Brain pericyte (primary cell): ENCODE data around the gene ZNF646.
A peak's percentile ranks its signal among the peaks of the same experiment; 100 is the strongest.
"Not testable (repeated sequence)": the region's sequence is repeated elsewhere in the genome, so short reads cannot be mapped to it uniquely, and the experiment has no call there.

Experiments
- DNase-seq: peaks from one replicate; pipeline ENCODE4 v3.0.0-alpha.2; 2012; ENCODE audit warnings: low read depth, low spot score

The ZNF646 gene

GRCh38 chr16:31083981-31084380, 9.8 kb downstream of the ZNF646 start:
- DNase-seq, result no peak

DNA sequence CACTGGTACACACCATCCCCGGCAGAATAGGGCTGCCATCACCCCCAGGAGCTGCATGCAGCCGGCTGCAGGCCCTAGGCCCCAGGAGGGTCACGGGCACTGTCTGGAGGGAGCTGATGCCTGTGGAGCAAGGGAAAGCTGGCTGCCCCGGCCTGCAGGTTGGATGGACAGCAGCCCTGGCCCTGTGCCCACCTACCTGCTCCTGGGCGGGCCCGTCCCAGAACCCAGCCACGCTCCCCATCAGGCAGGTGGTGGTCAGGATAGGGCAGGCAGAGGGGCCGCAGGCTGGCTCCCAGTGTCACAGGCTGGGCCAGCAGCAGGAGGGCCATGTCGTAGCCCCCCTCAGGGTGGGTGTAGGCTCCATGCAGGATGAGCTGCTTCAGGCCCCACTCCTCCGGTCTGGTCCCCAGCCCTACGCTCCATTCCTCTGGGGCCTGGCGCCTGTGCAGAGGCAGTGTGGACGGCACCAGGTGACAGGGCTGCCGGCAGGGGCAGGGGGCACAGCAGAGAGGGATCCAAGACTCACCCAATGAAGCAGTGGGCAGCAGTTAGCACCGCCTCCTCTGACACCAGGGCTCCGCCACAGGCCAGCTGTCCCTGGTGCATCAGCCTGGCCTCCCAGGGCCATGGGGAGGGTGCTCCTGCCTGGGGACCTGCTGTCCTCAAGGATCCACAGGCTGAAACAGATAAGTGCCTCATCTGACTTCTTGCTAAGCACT, 10.5 kb downstream of the ZNF646 start:
- DNase-seq, result no peak

GRCh38 chr16:31085411-31085810, 11.2 kb downstream of the ZNF646 start:
- DNase-seq, result no peak

- no peak for DNase-seq
Observed at GRCh38 chr16:31085873-31086628, 11.8 kb downstream of the ZNF646 start.

DNA sequence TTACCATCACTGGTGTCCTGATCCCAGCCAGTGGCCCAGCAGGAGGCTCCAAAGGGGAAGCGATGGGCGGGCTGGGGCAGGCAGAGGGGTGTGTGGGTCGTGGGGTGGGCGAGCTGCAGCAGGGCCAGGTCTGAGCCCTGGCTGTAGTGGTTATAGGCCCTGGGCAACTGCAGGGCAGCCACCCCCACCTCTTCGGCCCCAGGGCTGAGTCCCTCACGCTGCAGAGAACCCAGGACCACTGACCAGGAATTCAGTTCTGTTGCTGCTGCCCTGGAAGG, 12.3 kb downstream of the ZNF646 start:
- no peak for DNase-seq

DNA sequence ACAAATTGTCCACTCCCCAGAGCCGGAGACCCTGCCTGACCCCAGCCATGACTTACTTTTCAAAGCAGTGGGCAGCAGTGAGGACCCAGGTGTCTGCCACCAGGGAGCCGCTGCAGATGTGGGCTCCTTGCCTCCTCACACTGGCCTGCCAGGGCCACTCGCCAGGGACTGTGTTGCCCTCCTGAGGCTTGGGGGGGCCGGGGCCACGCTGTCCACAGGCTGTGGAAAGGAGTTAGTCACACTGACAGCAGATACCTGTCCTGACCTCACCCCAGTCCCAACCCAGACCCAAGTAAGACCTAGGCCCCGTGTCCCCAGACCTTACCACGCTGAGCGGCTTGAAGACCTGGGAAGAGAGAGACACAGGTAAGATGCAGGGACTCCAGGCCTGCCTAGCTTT, 13.3 kb downstream of the ZNF646 start:
- no peak for DNase-seq

GRCh38 chr16:31087971-31088370, 13.7 kb downstream of the ZNF646 start:
- no peak for DNase-seq

DNA sequence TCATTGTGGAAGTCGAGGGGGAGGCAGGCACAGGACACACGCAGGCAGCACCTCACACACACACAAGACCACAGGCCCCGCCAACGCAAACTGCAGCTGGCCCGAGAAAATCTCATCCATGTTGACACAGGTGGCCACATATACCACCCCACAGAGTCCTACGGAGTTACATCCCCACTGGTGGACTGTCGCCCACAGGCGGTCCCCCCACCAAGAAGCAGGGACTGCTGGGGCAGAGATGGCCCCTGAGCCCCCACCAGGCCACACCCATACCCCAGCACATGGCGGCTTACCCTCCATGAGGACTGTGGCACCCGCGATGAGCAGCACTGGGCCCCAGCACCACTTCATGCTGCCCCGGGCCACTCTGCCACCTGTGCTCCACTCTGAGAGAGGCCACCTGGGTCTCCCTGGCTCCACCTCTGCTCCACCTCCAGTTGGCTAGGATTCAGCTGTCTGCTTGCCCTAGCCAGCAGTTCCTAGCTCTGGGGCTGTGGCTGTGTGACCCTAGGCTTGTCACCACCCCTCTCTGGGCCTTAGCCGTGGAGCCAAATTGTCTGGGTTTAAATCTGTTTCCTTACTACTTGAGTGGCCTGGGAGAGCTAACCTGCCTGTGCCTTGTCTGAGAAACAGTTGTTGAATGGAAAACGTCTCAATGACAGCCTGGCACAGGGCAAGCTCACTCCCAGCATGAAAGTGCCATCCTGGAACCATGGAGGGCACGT, 14.4 kb downstream of the ZNF646 start, which contains the start of gene PRSS53:
TSS of gene PRSS53 (minus strand) at position 485 of the 725 bp plus-strand sequence. CDS start at position 351, 134 bp downstream.
- no peak for DNase-seq

DNA sequence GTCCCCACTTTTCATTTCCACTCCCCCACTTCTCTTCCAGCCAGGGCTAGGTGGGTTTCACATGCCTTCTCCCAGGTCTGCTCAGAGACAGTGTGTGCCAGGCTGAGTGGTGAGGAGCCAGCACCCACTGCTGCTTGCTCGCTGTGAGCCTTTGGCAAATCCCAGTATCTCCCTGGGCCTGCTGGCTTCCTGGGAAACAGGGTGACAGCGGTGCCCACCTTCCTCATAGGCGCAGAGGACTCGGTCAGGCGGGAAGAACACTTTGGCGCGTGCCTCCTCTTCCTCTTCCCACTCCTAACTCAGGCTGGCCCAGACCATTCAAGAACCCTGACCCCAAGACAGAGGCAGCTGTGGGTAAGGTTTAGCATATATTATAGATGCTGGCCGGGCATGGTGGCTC, 15.0 kb downstream of the ZNF646 start:
- no peak for DNase-seq

DNA sequence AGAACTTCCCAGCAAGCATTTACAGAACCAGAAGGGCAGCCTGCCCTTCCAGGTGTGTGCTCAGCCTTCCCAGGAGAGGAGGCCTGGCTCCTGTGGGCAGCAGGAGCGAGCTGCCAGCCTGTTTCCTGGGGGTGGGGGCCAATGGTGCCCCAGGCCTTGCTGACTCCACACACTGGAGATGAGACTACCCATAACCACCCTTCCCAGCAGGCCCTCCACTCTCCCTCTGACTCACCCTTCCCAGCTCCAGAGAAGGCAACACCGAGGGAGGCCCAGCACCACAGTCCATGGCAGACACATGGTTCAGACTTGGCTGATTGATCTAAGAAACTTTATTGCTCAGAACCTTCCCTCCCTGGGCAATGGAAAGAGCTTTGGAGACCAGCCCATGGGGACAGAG, 16.3 kb downstream of the ZNF646 start:
- DNase-seq, result no peak

GRCh38 chr16:31092330-31092729, 18.1 kb downstream of the ZNF646 start:
- no peak for DNase-seq

GRCh38 chr16:31093132-31093703, 19.0 kb downstream of the ZNF646 start:
- DNase-seq, result no peak

GRCh38 chr16:31094088-31094423, 19.8 kb downstream of the ZNF646 start:
- no peak for DNase-seq

GRCh38 chr16:31094424-31095120, 20.4 kb downstream of the ZNF646 start, which contains the start of gene VKORC1:
VKORC1 (minus strand) TSS chr16:31094797; CDS start chr16:31094729, 68 bp downstream.
- DNase-seq, result peak; percentile 88

DNA sequence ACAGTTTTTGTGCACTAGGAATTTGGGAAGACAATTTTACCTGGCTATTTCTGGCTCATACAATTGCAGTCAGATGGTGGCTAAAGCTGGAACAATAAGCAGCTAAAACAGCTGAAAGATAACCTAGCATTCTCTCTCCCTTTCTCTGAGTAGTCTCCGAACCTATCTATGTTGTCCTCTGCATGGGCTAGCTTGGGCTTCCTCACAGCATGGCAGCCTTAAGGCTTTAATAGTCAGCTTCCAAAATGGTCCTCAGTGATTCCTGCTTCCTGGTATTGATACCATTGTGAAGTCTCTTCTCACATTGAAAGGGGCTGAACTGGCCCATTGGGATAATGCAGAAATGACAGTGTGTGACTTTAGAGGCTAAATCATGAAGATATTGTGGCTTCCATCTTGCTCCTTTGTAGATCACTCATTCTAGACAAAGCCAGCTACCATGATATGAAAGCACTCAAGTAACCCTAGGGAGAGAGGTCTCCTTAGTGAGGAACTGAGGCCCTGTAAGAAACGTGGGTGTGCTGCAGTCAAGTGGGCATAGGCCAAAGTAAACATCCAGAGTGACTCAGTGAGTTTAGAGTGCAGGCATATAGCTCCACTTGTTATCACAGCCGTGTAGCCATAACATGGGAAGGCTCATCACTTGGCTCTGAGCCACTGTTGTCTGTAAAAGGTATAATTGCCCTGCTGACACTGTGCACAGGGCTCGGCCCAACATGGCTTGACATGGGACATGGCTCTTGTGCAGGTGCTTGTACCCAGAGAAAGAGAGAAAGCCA, 25.8 kb downstream of the ZNF646 start:
- DNase-seq, result peak; percentile 60

DNA sequence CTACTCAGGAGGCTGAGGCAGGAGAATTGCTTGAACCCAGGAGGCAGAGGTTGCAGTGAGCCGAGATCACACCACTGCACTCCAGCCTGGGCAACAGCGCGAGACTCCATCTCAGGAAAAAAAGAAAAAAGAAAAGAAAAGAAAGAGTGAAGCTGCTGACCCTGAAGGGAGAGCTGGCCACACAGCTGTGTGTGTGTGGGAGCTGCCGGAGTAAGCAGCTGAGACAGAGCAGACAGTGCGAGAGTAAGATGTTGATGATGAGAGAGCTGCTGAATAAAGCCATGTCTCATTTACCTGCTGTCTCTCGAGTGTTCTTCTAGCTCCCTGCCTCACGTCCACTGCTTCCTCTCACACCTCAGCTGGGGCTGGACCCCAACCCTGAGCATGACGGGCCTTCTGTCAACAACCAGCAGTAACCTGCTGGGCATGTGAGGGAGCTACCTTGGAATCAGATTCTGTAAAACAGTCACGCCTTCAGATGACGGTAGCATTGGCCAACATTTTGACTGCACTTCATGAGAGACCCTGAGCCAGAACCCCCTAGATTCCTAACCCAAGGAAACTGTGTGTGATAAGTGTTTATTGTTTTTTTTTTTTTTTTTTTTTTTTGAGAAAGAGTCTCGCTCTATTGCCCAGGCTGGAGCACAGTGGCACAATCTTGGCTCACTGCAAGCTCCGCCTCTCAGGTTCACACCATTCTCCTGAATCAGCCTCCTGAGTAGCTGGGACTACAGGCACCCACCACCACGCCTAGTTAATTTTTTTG, 26.8 kb downstream of the ZNF646 start:
- not testable (repeated sequence) for DNase-seq

DNA sequence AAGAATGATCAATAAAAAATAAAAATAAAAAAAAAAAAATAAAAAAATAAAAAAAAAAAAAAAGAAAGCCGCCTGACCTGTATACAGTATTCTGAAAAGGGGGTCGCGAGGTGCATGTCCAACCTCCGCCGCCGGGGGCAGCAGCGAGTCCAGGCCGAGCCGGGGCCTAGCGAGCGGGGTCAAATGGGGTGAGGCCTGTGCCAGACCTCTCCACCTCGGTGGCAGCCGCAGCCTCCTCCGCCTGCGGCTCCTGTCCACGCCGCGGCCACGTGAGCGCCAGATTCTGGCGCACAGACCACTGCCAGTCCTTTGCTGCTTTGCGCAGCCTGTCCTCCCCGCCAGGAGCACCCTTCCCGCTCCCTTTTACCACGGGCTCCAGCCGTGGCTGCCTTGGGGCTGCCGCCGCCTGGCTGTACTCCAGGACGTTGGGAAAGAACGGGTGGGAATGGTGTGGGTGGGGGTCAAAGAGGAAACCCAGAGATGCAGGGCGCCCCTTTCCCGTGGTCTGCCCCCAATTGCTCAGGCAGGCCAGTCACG, 31.5 kb downstream of the ZNF646 start:
- no peak for DNase-seq

- DNase-seq, result no peak
Observed at GRCh38 chr16:31106509-31107464, 32.6 kb downstream of the ZNF646 start.

DNA sequence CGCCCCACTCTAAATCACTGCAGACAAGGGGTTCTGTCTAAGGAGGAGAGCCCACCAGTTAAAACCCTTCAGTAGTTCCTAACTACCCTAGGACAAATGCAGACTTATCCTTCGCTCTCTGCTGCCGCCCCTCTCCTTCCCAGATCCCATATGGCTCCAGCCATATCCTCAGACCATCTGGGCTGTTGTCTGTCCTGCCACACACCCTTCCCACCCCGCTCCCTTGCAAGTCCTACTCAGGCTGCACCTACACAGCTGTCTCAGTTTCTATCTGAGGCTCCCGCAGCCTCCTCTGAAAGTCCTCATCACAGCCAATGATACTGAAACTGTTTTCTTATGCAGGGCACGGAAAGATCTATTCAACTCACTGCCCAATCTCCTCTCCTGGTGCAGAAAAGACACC, 33.2 kb downstream of the ZNF646 start:
- DNase-seq, result no peak
